Hematopoietic multipotent progenitor cell treated with erythropoietin and hydrocortisone succinate and interleukin-3 and kit ligand, for 4 days (in vitro differentiated cells): Measurements from ENCODE around the gene KIF9.
"Not testable (repeated sequence)": the region's sequence is repeated elsewhere in the genome, so short reads cannot be mapped to it uniquely, and the experiment has no call there.

Experiments
- DNase-seq: peaks from one replicate; pipeline ENCODE4 v3.0.0-alpha.2; 2015

KIF9 gene, protein sequence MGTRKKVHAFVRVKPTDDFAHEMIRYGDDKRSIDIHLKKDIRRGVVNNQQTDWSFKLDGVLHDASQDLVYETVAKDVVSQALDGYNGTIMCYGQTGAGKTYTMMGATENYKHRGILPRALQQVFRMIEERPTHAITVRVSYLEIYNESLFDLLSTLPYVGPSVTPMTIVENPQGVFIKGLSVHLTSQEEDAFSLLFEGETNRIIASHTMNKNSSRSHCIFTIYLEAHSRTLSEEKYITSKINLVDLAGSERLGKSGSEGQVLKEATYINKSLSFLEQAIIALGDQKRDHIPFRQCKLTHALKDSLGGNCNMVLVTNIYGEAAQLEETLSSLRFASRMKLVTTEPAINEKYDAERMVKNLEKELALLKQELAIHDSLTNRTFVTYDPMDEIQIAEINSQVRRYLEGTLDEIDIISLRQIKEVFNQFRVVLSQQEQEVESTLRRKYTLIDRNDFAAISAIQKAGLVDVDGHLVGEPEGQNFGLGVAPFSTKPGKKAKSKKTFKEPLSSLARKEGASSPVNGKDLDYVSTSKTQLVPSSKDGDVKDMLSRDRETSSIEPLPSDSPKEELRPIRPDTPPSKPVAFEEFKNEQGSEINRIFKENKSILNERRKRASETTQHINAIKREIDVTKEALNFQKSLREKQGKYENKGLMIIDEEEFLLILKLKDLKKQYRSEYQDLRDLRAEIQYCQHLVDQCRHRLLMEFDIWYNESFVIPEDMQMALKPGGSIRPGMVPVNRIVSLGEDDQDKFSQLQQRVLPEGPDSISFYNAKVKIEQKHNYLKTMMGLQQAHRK

DNA sequence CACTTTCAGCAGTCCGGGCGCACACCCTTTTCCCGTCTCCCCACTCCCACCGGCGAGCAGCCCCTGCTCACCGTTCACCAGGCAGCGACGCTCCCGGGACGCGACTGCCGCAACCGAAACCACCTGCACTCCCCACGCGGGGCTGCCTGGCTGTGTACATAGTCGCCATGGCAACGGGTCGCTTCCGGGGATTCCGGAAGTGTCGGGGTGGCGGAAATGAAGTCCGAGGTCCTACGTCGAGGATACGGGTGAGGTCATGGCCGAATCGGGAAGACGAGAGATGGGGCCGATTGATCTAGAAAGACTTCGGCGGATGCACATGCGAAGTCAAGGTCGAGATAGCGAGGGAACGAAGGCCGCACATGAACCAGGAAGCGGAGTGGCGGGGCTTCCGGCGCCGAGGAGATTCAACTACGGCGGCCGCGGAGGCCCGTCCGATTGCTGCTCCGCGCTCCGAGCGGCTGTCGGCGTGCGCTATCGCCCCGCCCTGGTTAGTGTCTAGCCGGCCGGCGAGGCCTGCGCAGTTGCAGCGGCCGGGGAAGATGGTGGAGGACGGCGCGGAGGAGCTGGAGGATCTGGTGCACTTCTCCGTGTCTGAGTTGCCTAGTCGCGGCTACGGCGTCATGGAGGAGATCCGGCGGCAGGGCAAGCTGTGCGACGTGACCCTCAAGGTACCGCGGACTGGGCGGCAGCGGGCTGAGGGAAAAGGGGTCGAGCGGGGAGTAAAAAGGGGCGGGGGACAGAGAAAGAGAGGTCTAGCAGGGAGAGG lies at the start of gene KIF9, which contains the start of gene KLHL18:
Gene KIF9, minus strand, starts transcription at position 376 of the 769 bp plus-strand sequence. CDS start 5,425 bp downstream, outside the sequence.
Gene KLHL18, plus strand, starts transcription at position 521 of the 769 bp plus-strand sequence. Its CDS starts 22 bp downstream, at position 543.
- DNase-seq: peak; percentile 98

DNA sequence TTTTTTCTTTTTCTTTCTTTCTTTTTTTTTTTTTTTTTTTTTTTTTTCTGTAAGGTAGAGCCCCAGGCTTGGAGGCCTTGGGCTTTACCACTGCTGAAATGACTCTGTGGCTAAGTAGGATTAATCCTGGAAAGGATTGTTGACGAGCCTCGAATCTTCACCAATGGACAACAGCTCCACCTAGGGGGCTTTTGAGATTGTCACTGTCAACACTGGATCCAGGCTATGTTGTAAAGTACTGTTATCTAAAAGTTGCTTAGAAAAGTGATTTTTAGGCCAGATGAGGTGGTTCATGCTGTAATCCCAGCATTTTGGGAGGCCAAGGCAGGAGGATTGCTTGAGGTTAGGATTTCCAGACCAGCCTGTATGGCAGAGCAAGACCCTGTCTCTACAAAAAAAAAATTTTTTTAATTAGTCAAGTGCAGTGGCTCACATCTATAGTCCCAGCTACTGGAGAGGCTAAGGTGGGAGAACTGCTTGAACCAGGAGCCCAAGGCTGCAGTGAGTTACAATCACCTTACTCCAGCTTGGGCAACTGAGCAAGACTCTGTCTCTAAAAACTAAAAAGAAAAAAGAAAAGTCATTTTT lies 41.8 kb upstream of the KIF9 start:
- DNase-seq: peak; percentile 87

- DNase-seq: peak; percentile 37
Measured at GRCh38 chr3:47323431-47324277, 41.1 kb upstream of the KIF9 start.

DNA sequence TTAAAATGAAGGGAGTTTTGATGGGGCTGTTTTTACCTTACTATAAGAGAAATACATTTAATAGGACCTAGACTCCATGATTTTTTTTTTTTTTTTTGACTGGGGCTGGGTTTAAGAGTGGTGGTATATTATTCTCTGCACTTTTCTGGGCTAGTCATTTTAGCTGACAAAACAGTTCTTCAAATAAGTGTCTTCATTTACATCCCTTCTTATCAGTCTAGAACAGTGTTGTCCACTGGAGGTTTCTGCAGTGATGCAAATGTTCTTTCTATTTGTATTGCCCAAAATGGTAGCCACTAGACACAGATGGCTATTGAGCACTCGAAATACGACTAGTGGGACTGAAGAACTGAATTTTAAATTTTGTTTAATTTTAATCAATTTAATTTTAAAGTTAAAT lies 37.4 kb upstream of the KIF9 start:
- peak; percentile 34 for DNase-seq

GRCh38 chr3:47318916-47319315 lies 36.3 kb upstream of the KIF9 start:
- DNase-seq: no peak

DNA sequence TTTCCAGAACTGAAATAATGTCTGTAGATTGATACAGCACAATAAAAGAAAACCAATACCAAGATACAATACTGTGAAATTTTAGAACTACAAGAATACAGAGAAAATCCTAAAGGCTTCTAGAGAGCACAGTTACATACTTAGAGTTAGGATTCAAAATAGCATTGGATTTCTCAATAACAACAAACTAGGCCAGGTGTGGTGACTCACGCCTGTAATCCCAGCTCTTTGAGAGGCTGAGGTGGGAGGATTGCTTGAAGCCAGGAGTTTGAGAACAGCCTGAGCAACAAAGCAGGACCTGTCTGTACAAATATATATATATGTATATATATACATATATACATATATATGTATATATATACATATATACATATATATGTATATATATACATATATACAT lies 33.6 kb upstream of the KIF9 start:
- not testable (repeated sequence) for DNase-seq

GRCh38 chr3:47315069-47315647 lies 32.6 kb upstream of the KIF9 start:
- peak; percentile 73 for DNase-seq

DNA sequence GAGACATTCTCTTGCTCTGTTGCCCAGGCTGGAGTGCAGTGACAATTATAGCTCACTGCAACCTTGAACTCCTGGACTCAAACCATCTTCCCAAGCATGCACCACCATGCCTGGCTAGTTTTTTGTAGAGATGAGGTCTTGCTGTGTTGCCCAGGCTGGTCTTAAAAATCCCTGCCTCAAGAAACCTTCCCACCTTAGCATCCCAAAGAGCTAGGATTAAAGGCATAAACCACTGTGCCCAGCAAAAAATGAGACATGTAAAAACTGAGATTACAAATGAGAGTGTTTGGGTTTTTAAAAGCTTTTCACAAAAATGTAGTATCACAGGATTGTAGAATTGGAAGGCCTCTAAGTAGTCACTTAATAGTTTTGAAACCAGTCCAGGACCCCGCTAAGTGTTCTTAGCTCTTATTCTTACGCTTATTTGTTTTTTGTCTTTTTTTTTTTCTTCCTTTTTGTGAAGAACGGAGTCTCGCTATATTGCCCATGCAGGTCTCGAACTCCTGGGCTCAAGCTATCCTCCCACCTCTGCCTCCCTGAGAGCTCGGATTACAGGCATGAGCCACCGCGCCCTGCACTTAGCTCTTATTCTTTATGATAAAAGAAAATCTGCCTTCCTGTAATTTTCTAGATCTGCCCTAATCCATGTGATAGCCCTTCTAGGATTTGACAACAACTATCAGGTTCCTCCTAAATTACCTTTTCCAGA lies 31.6 kb upstream of the KIF9 start:
- DNase-seq: peak; percentile 11

DNA sequence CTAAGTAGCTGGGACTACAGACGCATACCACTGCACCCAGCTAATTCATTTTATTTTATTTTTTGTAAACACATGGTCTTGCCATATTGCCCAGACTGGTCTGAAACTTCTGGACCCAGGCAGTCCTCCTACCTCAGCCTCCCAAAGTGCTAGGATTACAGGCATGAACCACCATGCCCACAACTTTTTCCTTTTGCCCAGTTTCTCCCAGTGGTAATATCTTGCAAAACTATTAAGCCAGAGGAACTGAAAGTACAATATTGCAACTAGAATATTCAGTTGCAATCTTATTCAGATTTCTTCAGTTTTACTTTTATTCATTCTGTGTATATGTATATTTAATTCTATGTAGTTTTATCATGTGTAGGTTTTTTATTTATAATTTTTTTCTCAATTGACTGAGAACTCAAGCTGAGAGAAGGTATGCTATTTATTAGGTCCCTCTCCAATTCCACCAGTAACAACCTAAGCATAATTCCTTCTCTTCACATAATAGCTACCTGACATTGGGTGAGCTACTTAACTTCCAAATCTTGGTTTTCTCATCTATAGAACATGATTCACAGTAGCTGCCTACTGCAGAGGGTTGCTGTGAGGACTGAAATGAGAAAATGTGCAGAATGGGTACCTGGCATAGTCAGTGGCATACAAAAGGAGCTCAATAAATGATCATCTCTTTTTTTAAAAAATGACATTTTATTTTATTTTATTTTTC lies 30.9 kb upstream of the KIF9 start:
- no peak for DNase-seq

- peak; percentile 50 for DNase-seq
Measured at GRCh38 chr3:47310391-47310790, 27.8 kb upstream of the KIF9 start.

- not testable (repeated sequence) for DNase-seq
Measured at GRCh38 chr3:47309231-47309630, 26.6 kb upstream of the KIF9 start.

- DNase-seq: no peak
Measured at GRCh38 chr3:47306022-47306421, 23.4 kb upstream of the KIF9 start.

- DNase-seq: no peak
Measured at GRCh38 chr3:47301456-47301855, 18.9 kb upstream of the KIF9 start.

- no peak for DNase-seq
Measured at GRCh38 chr3:47299381-47300318, 17.1 kb upstream of the KIF9 start.

GRCh38 chr3:47298439-47298838 lies 15.8 kb upstream of the KIF9 start:
- peak; percentile 84 for DNase-seq

GRCh38 chr3:47296562-47297302 lies 14.1 kb upstream of the KIF9 start:
- peak; percentile 10 for DNase-seq

GRCh38 chr3:47295976-47296375 lies 13.4 kb upstream of the KIF9 start:
- DNase-seq: no peak

DNA sequence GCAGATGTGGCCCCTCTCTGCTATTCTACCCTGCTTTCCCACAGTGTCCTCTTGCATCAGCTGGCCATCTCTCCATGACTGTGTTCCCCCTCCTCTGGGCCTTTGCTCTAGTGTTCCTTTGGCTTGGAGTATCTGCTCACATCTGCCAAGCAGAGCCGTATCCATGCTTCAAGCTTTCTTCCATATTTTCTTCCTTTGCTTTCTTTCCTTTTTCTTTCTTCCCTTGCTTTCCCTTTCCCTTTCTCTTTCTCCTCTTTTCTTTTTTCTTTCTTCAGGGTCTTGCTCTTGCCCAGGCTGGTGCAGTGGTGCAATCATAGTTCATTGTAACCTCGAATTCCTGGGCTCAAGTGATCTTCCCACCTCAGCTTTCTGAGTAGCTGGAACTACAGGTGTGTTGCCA lies 12.7 kb upstream of the KIF9 start:
- DNase-seq: no peak
